HepG2 (cell line): ENCODE measurements around the gene CCDC120. TPM values are rescaled to one million over a fixed set of nuclear protein-coding genes. Genes with fewer than 3 reads are reported as not detected.

Source experiments
- ATAC-seq: fragments of 200-7000 bp; cut with Tn5 transposase; 3 replicates; pipeline ENCODE4 v1.9.1; 2020; ENCODE audit warnings: mild to moderate bottlenecking, moderate library complexity
- BruUV-seq: library from RNA; stranded (reverse); fragments of 400-500 nt; replicated peaks from 2 replicates; lab custom pipeline; 2021; lab: Mats Ljungman, UMichigan
- CTCF ChIA-PET: fragments of 300-600 bp; formaldehyde crosslinking; extraction: SDS; loops from one replicate; lab custom pipeline; 2021; ENCODE audit warnings: low total read pairs, inconsistent platforms, low intra/inter-chr PET ratio; lab: Yijun Ruan, JAX
- POLR2A ChIA-PET: fragments of 350-600 bp; sonication (Branson Sonifier 250); formaldehyde crosslinking; loops from one replicate; lab custom pipeline; 2020; ENCODE audit warnings: antibody characterized with exemption, inconsistent platforms; lab: Yijun Ruan, JAX
- DNase-seq: peaks from one replicate; pipeline ENCODE4 v3.0.0-alpha.2; 2015; ENCODE audit warnings: low spot score
- FAIRE-seq: peaks from 3 replicates; lab custom pipeline; 2011; peaks lifted over from hg19 to GRCh38; lab: Jason Lieb, UNC
- H2AFZ ChIP-seq: one replicate; pipeline ENCODE4 v1.6.1; 2011; ENCODE audit warnings: low read length, inconsistent platforms
- H3K27ac ChIP-seq: fragments of 300-600 bp; 3 replicates; pipeline ENCODE4 v1.8.0; 2011; ENCODE audit warnings: mixed run types, mild to moderate bottlenecking, mixed read lengths, low read length, inconsistent platforms; ENCODE audit not compliant: insufficient read depth; ENCODE audit errors: extremely low read length
- H3K27me3 ChIP-seq, 2 experiments: fragments of 200-600 bp in 1 of 2; 2 replicates in 1 of 2; 3 replicates in 1 of 2; pipeline versions ENCODE4 v1.6.0 to v1.8.0; 2011; ENCODE audit warnings: low read length in 2 of 2, mild to moderate bottlenecking in 2 of 2, moderate library complexity in 2 of 2, inconsistent platforms in 1 of 2; ENCODE audit not compliant: insufficient read depth in 2 of 2, control insufficient read depth in 1 of 2
- H3K36me3 ChIP-seq, 2 experiments: fragments of 200-600 bp in 1 of 2; replicated peaks in 1 of 2; 2 replicates in 1 of 2; 3 replicates in 1 of 2; pipeline versions ENCODE4 v1.5.1 to v1.8.0; 2011; ENCODE audit warnings: low read length in 2 of 2, inconsistent platforms in 1 of 2; ENCODE audit not compliant: insufficient read depth in 2 of 2, control insufficient read depth in 1 of 2
- H3K4me1 ChIP-seq: 2 replicates; pipeline ENCODE4 v1.5.1; 2012; ENCODE audit warnings: low read length, inconsistent platforms; ENCODE audit not compliant: insufficient read depth
- H3K4me2 ChIP-seq: 2 replicates; pipeline ENCODE4 v1.6.0; 2011; ENCODE audit warnings: low read depth, low read length, inconsistent platforms
- H3K4me3 ChIP-seq, 3 experiments: fragments of 200-600 bp in 1 of 3; sonication (generic), shearing (Covaris generic) in 1 of 3; replicated peaks in 1 of 3; 2 replicates each; pipeline ENCODE4 v1.5.1; 2011 to 2016; ENCODE audit warnings: low read length in 3 of 3, inconsistent platforms in 2 of 3, low read depth in 2 of 3, mild to moderate bottlenecking in 2 of 3, control low read depth in 1 of 3, mixed read lengths in 1 of 3; ENCODE audit not compliant: insufficient read depth in 1 of 3
- H3K79me2 ChIP-seq: one replicate; pipeline ENCODE4 v1.6.1; 2011; ENCODE audit warnings: low read length, inconsistent platforms; ENCODE audit not compliant: insufficient read depth
- H3K9ac ChIP-seq: 2 replicates; pipeline ENCODE4 v1.6.0; 2011; ENCODE audit warnings: mild to moderate bottlenecking, low read depth, low read length, inconsistent platforms; ENCODE audit not compliant: insufficient read depth
- H3K9me3 ChIP-seq: 2 replicates; pipeline ENCODE4 v1.5.1; 2012; ENCODE audit warnings: mild to moderate bottlenecking, low read length
- H4K20me1 ChIP-seq: 2 replicates; pipeline ENCODE4 v1.6.0; 2011; ENCODE audit warnings: inconsistent platforms, mild to moderate bottlenecking, low read length, moderate library complexity; ENCODE audit not compliant: insufficient read depth
- CAMTA2 ChIP-seq: sonication (generic); formaldehyde crosslinking; IDR thresholded peaks from 2 replicates; pipeline ENCODE4 v1.4.0; 2020; ENCODE audit warnings: mild to moderate bottlenecking, missing genetic modification reagents, borderline replicate concordance
- MTA3 ChIP-seq: sonication (generic); formaldehyde crosslinking; IDR thresholded peaks from 2 replicates; pipeline ENCODE4 v1.4.0; 2020; ENCODE audit warnings: missing genetic modification reagents
- REXO4 ChIP-seq: sonication (generic); formaldehyde crosslinking; IDR thresholded peaks from 2 replicates; pipeline ENCODE4 v1.8.0; 2022; ENCODE audit warnings: missing genetic modification reagents, mild to moderate bottlenecking, borderline replicate concordance
- RXRA ChIP-seq: sonication (generic); formaldehyde crosslinking; IDR thresholded peaks from 2 replicates; pipeline ENCODE4 v1.5.1; 2020; ENCODE audit warnings: missing genetic modification reagents
- SP5 ChIP-seq: IDR thresholded peaks from 2 replicates; pipeline ENCODE4 v1.6.1; 2016; ENCODE audit warnings: low read depth, borderline replicate concordance
- TARDBP ChIP-seq: sonication (generic); formaldehyde crosslinking; IDR thresholded peaks from 2 replicates; pipeline ENCODE4 v1.8.0; 2022; ENCODE audit warnings: mild to moderate bottlenecking, missing genetic modification reagents
- ZBTB42 ChIP-seq: sonication (generic); formaldehyde crosslinking; IDR thresholded peaks from 2 replicates; pipeline ENCODE4 v1.5.0; 2020; ENCODE audit warnings: mild to moderate bottlenecking, missing genetic modification reagents
- ZNF138 ChIP-seq: sonication (generic); formaldehyde crosslinking; IDR thresholded peaks from 2 replicates; pipeline ENCODE4 v1.5.0; 2020; ENCODE audit warnings: mild to moderate bottlenecking, low read depth, missing genetic modification reagents
- ZNF672 ChIP-seq: sonication (generic); formaldehyde crosslinking; IDR thresholded peaks from 2 replicates; pipeline ENCODE4 v1.8.1; 2022; ENCODE audit warnings: missing genetic modification reagents
- ZNF777 ChIP-seq: sonication (generic); formaldehyde crosslinking; IDR thresholded peaks from 2 replicates; pipeline ENCODE4 v1.4.0; 2020; ENCODE audit warnings: missing genetic modification reagents
- WGBS: methylation state at CpG from one replicate; pipeline ENCODE4 v1.1.6; 2017; ENCODE audit warnings: low lambda C conversion rate; 5-methylcytosine and 5-hydroxymethylcytosine counted together
- in situ Hi-C: cut with HindIII; loops from 2 replicates; pipeline ENCODE4 v1.10.0; 2017; ENCODE audit warnings: low pct_unique_long_range_greater_than_20kb; ENCODE audit not compliant: extremely low pct_ligation_motif_present
- intact Hi-C: fragments of 100-400 bp; cut with micrococcal nuclease; formaldehyde crosslinking; loops from one replicate; pipeline ENCODE4 v1.10.0; 2022; ENCODE audit not compliant: unreplicated experiment
- polyA plus RNA-seq, 8 experiments: library from polyadenylated mRNA; depleted of rRNA in 3 of 8; stranded (reverse) in 7 of 8; unstranded in 1 of 8; fragments of >200 nt; fragmentation: Illumina TruSeq in 4 of 8; extraction: Trizol in 4 of 8; gene quantifications; 2 replicates each; pipeline versions ENCODE4 v1.2.1 to v1.2.3, GENCODE V29; 2011 to 2016; ENCODE audit warnings: low read depth in 4 of 8, missing spikeins in 1 of 8, mixed read lengths in 1 of 8; ENCODE audit not compliant: insufficient read depth in 1 of 8
- total RNA-seq, 5 experiments: library from RNA; depleted of rRNA; stranded (reverse); fragments of >200 nt; fragmentation: Illumina TruSeq; extraction: Trizol; gene quantifications; 2 replicates each; pipeline ENCODE4 v1.2.3, GENCODE V29; 2016; ENCODE audit warnings: low read depth in 1 of 5
- TF ChIP-seq, protein P1 (sequence below): fragments of 450-650 bp; IDR thresholded peaks from 2 replicates; pipeline ENCODE4 v1.6.1; 2017; ENCODE audit warnings: mild to moderate bottlenecking
- TF ChIP-seq, protein P2 (sequence below): sonication (generic); formaldehyde crosslinking; IDR thresholded peaks from 2 replicates; pipeline ENCODE4 v1.9.0; 2021; ENCODE audit warnings: missing genetic modification reagents, borderline replicate concordance
- TF ChIP-seq, protein P3 (sequence below): sonication (generic); formaldehyde crosslinking; conservative IDR thresholded peaks from 2 replicates; pipeline ENCODE4 v1.5.0; 2020; ENCODE audit warnings: missing genetic modification reagents
- TF ChIP-seq, protein P4 (sequence below), 2 experiments: sonication (generic) in 1 of 2; formaldehyde crosslinking in 1 of 2; IDR thresholded peaks; 2 replicates each; pipeline versions ENCODE4 v1.5.1 to v1.6.1; 2011 to 2020; ENCODE audit warnings: borderline replicate concordance in 1 of 2, low read depth in 1 of 2, low read length in 1 of 2, mild to moderate bottlenecking in 1 of 2, missing genetic modification reagents in 1 of 2, moderate library complexity in 1 of 2

CCDC120 gene
- total and polyA plus RNA-seq, 2 of the 13 experiments (the other 11 are each of a cell fraction or from before 2014, with no cell fraction given), result 0.89 to 3.2 TPM

DNA sequence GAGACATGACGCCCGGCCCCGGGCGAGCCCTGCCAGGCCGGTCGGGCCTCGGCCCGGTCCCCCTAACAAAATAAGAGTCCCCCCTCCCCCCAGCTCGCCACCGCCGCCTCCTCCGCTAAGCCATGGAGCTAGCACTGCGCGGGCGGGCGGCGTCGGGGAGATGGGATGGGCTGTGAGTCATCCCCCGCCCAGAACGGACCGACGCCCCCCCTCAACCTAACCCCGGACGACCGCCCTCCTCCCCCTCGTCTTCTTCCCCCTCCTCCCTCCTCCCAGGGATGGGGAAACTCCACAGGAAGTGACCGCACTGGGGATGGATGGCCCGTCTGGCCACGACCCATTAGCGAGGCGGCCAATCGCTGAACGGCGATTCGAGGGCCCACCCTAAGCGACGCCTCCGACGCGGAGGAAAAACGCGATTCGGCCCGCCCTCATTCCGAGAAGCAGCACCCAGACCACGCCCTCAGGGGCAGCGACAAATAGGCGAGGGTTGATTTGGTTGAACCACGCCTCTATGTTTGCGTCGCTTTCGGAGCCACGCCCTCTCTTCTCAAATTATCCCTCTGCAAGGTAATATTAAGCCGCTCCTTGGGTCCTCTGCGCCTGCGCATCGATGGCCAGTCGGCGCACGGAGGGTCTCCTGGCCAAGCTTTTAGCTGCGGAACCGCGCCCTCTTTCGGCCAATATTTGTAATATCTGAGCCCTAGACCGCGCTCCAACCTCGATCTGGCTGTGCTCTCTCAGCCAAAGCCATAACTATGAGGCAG is 15.4 kb upstream of the CCDC120 start, which contains the start of gene TFE3:
TFE3 (minus strand) TSS at position 138 of the 767 bp plus-strand sequence; CDS start at position 7, 131 bp downstream.
- Histone ChIP-seq H3K79me2 (peaks cover 20% of the 10 kb centered on the region), H3K27me3 (no peaks in the 10 kb centered on the region; a peak in 1 of 5 replicates), H4K20me1 (no peaks in the 10 kb centered on the region), H3K4me2 (peak within 1 kb of the TSS; percentile 85), H3K36me3 (peaks cover 0 to 6% of the 10 kb centered on the region in 2 experiments; a peak in 1 of 5 replicates), H3K9ac (peak within 1 kb of the TSS; percentile 84), H3K4me3 (peak within 1 kb of the TSS; percentile 73 to 82 (median 78)), H2AFZ (no peak within 1 kb of the TSS), H3K4me1 (peaks cover 41% of the 10 kb centered on the region), H3K27ac (peak within 1 kb of the TSS; percentile 66), H3K9me3 (no peaks in the 10 kb centered on the region)
- ChIA-PET POLR2A (interaction anchor here (0.9 to 3.4 kb wide), 8 partner anchors 10 to 147 kb away, joined by 3 to 20 read pairs (median 6); partner anchors contain the start of genes GRIPAP1 and OTUD5), CTCF (no interaction called here)
- intact Hi-C loops (loop anchor here (2.0 to 5.0 kb wide), 2 partner anchors 57 to 86 kb away; partner anchors contain the start of gene OTUD5), in situ Hi-C loops (no loop called here)
- no CpG with 5 or more reads among the region's 67 CpGs for WGBS
- peak; percentile 100 for FAIRE-seq
- DNase-seq, result peak; percentile 97
- peak; percentile 89 for ATAC-seq
- BruUV-seq, result no TSS peak
- TF ChIP-seq, protein P1, sequence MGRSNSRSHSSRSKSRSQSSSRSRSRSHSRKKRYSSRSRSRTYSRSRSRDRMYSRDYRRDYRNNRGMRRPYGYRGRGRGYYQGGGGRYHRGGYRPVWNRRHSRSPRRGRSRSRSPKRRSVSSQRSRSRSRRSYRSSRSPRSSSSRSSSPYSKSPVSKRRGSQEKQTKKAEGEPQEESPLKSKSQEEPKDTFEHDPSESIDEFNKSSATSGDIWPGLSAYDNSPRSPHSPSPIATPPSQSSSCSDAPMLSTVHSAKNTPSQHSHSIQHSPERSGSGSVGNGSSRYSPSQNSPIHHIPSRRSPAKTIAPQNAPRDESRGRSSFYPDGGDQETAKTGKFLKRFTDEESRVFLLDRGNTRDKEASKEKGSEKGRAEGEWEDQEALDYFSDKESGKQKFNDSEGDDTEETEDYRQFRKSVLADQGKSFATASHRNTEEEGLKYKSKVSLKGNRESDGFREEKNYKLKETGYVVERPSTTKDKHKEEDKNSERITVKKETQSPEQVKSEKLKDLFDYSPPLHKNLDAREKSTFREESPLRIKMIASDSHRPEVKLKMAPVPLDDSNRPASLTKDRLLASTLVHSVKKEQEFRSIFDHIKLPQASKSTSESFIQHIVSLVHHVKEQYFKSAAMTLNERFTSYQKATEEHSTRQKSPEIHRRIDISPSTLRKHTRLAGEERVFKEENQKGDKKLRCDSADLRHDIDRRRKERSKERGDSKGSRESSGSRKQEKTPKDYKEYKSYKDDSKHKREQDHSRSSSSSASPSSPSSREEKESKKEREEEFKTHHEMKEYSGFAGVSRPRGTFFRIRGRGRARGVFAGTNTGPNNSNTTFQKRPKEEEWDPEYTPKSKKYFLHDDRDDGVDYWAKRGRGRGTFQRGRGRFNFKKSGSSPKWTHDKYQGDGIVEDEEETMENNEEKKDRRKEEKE, result no peak
- no peak for TF ChIP-seq ZNF672 (CRISPR knock-in tag)
- no peak for TF ChIP-seq SP5 (CRISPR knock-in tag)
- TF ChIP-seq, protein P2, sequence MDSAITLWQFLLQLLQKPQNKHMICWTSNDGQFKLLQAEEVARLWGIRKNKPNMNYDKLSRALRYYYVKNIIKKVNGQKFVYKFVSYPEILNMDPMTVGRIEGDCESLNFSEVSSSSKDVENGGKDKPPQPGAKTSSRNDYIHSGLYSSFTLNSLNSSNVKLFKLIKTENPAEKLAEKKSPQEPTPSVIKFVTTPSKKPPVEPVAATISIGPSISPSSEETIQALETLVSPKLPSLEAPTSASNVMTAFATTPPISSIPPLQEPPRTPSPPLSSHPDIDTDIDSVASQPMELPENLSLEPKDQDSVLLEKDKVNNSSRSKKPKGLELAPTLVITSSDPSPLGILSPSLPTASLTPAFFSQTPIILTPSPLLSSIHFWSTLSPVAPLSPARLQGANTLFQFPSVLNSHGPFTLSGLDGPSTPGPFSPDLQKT (CRISPR knock-in tag), result no peak
- no peak for TF ChIP-seq MTA3 (CRISPR knock-in tag)
- TF ChIP-seq TARDBP (CRISPR knock-in tag), result 0 out of 2 replicates have a peak, but pooled peaks have one; percentile 66
- TF ChIP-seq ZNF138 (CRISPR knock-in tag), result no peak
- no peak for TF ChIP-seq CAMTA2 (CRISPR knock-in tag)
- TF ChIP-seq, protein P3, sequence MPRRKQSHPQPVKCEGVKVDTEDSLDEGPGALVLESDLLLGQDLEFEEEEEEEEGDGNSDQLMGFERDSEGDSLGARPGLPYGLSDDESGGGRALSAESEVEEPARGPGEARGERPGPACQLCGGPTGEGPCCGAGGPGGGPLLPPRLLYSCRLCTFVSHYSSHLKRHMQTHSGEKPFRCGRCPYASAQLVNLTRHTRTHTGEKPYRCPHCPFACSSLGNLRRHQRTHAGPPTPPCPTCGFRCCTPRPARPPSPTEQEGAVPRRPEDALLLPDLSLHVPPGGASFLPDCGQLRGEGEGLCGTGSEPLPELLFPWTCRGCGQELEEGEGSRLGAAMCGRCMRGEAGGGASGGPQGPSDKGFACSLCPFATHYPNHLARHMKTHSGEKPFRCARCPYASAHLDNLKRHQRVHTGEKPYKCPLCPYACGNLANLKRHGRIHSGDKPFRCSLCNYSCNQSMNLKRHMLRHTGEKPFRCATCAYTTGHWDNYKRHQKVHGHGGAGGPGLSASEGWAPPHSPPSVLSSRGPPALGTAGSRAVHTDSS (CRISPR knock-in tag), result no peak
- 0 out of 2 replicates have a peak, but pooled peaks have one; percentile 31 for TF ChIP-seq ZNF777 (CRISPR knock-in tag)
- TF ChIP-seq ZBTB42 (CRISPR knock-in tag), result no peak
- no peak for TF ChIP-seq REXO4 (CRISPR knock-in tag)
- TF ChIP-seq, protein P4, sequence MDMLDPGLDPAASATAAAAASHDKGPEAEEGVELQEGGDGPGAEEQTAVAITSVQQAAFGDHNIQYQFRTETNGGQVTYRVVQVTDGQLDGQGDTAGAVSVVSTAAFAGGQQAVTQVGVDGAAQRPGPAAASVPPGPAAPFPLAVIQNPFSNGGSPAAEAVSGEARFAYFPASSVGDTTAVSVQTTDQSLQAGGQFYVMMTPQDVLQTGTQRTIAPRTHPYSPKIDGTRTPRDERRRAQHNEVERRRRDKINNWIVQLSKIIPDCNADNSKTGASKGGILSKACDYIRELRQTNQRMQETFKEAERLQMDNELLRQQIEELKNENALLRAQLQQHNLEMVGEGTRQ (IDR thresholded peaks at IDR 0.05; ENCODE audit: low read depth, low read length), result no peak
- TF ChIP-seq, protein P4 (CRISPR knock-in tag; IDR thresholded peaks at IDR 0.05; ENCODE audit: borderline replicate concordance), result no peak
- no peak; the same call in 1 of the 2 replicates for TF ChIP-seq RXRA
